ENCODE measurements around the gene NR2F1.

The NR2F1 gene

DNA sequence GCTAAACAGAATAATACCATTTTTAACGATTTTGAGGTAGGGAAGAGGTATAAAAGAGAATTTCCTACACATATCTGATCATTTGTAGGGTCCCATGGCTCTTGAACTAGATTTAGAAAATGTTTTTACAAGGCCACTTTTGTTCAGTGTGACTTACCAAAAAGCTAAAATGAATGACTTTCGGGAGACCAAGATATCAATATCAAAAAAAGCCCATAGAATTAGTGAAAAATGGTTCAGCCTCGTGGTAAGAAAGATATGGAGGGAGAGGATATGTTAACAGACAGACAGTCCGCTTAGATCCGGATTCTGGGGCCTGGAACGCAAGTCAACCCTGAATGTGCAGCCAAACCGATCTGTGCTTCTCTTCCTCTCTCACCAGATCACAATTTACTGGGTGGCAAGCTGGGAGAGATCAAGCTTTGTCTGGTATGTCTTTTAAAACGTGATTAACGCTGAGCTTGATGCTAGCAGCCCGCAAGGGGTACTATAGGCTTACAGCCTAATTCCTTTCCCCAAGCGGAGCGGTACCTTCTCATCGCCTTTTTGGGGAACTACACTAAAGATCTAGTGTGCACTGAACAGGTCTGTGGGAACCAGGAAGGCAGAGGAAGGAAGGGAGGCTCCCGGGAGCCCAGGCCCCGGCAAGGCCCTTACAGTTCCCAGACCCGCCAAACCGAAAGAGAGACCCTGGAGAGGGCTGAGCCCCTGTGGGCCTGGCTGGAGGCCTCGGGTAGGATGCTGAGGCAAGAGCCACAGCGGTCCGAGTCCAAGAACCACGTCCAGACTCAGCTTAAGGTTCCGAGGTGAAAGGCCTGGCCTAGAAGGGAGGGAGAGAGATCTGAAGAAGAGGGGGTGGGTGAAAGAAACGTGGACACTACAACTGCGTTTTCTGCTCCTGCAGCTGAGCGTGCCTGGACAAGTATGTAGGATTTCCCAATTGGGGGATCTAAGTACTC is 4.9 kb upstream of the NR2F1 start:
- DNase-seq, result no peak

DNA sequence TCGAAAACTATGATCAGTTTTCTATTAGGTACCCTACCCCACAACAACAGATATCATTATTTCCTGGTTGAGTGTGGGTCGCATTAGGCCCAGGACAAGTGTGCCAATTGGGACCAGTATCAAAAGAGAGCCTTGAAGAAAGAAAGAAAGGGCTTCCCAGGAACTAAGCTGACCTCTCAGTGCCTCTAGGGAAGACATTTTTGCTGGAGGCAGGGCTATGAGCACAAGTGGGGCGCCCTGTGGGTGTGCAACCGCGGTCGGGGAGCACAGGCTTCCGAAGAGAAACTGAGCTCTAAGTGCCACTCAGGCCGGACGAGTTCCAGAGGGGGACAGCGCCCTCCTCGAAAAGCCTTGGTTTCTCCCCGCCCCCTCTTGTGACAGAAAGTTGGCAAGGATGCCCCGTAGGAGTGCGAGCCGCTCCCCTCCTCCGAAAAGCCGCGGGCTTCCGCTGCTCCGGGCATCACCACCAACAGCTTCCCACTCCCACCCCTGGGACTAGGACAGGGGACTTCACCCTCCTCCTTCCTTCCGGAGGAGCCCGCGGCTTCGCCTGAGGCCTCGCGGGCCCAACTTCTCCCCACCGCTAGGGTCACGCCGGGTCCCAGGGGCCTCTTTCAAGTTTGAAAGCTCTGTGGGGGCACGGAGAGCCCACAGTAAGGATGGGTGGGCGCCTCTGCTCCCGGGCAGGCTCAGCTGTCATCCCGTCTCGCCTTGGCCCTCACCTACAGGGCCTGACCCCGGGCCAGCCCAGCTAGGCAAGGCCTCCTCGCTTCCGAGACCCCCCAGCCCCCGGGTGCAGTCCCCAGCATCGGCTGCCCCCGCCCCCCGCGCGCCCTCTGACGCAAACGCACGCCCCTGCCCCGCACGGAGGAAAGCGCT is 4.0 kb upstream of the NR2F1 start:
- DNase-seq, result no peak

GRCh38 chr5:93579692-93580062 is 3.3 kb upstream of the NR2F1 start:
- no peak for DNase-seq

DNA sequence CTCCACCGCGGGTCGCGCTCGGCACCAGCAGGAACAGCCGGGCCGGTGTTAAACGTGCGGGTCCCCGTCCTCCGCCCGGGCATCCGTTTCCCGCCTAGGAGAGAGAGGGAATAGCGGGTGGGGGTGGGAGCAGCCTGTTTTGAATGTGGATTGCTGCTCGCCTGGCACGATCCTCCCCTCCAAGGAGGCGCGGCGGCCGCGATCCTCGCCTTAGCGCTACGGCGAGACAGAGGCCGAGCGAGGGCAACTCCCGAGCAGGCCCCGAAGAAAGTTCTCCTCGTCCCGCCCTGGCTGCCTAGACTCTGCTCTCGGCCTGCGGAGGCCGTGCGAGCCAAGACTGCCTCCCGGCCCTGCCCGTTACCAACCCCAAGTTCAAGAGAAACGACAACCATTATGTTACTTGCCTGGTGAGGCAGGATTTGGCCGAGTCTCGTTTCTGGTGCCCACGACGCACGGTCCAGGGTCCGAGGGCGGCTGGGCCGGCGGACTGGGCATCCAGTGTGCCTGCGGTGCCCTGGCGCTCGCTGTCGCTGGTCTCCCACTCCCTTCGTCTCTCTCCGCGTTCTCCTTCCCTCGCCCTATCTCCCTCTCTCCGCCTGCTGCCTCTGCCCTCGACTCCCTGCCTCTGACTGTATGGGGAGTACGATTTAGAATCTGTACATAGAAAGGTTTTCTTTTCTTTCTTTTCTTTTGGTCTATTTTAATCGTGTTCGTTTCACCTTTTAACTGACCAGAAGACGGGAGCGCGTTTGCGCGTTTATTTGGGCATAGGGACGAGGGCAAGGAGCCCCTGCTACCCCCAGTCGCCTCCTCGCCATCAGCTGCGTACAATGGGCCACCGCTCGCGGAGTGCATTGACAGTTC is 2.7 kb upstream of the NR2F1 start:
- peak; percentile 55 for DNase-seq

DNA sequence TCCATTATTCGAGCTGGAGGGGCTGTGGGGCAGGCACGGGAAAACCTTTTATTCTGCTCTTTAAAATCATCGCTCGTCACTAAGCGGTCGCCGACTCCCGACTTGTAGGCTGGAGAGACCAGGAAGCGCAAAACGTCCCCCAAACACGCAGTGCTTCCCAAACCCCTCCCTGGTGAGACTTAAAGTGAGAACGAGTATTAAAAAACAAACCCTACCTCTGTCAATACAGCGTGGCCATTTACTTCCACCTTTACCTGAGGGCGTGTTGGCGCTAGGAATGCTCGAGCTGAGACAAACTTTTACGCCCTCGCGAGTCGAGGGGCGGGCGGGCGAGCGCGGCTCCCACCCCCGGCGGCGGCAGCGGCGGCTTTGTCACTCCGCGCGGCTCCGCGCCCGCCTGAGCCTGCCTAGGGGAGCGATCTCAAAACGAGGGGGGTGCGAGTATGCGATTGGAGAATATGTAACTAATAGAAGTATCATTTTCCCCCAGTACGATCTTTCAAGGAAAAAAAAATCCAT is 2.0 kb upstream of the NR2F1 start, which contains the start of gene NR2F1-AS1:
Gene NR2F1-AS1, minus strand, starts transcription at position 293 of the 519 bp plus-strand sequence.
- DNase-seq, result peak; percentile 67

- peak; percentile 43 for DNase-seq
Measured at GRCh38 chr5:93582167-93582462, 907 bp upstream of the NR2F1 start.

DNA sequence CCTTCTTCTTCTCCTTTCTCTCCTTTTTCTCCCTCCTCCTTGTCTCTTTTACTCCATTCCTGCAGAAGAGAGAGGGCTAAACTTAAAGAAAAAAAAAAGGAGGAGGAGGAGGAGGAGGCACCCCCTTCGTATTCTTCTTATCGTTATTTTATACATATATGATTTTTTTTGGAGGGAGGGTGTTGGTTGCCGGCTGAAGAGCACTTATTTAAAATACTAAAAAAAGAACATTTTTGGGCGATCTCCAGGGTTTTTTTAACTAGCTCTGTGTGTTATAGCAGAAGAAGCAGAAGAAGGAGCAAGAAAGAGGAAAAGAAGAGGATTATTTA is 381 bp downstream of the NR2F1 start:
- peak; percentile 39 for DNase-seq

DNA sequence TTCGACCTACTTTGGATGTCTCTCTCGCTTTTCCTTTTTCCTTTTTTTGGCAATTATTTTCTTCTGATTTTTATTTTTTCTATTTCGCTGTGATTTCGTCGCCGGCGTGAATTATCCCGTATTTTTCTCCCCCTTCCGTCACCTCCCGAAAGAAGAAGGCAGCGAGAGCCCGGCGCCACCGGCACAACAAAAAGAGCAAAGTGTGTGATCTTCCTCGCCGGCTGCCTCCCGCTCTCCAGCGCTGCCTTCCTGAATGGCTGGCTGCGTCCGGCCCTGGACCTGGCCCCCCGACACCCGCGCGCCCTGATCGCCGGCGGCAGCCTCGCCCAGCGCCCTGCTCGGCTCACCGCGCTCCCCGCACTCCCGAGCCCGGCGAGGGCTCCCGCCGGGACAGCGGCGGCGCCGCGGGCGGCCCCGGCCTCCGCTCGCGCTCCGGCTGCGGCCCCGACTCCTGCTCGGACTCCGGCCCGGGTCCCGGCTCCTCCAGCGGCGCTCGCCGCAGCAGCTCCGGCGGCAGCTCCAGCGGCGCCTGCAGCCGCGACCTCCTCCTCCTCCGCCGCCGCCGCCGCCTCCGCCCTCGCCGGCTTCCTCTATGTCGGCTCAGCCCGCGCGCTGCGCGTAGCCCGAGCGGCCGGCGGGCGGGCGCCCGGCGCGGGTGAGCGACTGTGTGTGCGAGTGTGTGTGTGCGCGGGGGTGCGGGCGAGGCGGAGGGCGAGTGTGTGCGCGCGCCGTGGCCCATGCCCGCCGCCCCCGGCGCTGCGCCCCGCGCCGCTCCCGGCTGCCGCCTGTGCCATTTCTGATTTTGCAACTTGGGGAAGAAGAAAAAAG is 960 bp downstream of the NR2F1 start:
- DNase-seq, result peak; percentile 39

GRCh38 chr5:93584596-93585040 is 1.6 kb downstream of the NR2F1 start:
- no peak for DNase-seq

DNA sequence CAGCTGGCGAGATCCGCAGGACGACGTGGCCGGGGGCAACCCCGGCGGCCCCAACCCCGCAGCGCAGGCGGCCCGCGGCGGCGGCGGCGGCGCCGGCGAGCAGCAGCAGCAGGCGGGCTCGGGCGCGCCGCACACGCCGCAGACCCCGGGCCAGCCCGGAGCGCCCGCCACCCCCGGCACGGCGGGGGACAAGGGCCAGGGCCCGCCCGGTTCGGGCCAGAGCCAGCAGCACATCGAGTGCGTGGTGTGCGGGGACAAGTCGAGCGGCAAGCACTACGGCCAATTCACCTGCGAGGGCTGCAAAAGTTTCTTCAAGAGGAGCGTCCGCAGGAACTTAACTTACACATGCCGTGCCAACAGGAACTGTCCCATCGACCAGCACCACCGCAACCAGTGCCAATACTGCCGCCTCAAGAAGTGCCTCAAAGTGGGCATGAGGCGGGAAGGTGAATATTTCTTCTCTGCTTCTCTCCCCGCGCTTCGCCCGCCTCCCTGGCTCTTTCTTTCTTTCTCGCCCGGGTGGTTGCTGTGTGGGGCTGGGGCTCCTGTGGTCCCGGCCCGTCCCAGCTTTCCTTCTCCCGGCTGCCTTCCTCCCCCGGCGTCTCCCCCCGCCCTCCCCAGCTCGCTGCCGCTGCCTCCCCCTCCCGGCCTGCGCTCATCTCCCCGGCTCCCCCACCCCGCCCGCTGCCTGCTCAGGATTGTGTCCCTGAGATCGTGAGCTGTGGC is 2.2 kb downstream of the NR2F1 start:
- DNase-seq, result peak; percentile 38

DNA sequence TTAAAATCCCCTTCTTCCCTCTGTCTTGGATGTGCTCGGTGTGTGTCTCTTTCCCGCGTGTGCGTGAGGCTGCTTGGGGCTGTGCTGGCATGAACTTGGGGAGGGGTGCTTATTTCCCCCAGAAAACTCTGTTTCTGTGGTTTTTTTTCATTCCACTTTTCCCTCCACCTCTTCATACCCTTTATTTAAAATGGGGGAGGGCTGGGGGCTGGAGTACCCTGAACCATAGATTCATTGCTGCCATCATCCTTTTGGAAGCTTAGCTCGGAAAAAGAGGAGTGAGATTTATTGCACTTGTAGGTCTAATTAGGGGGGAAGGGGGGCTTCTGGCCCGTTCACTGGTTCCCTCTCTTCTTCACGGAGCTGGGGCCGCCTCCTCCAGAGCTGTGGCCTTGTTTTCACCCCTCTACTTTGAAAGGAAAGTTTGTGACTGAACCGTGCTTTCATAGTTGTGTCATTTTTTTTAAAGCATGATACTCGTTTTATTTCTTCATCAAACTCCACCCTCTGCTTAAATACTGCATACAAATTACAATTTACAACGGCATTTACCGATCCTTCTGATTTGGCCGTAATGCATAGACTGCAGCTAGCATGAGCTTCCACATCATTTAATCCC is 2.9 kb downstream of the NR2F1 start:
- peak; percentile 38 for DNase-seq

GRCh38 chr5:93586736-93587596 is 3.9 kb downstream of the NR2F1 start:
- no peak for DNase-seq

DNA sequence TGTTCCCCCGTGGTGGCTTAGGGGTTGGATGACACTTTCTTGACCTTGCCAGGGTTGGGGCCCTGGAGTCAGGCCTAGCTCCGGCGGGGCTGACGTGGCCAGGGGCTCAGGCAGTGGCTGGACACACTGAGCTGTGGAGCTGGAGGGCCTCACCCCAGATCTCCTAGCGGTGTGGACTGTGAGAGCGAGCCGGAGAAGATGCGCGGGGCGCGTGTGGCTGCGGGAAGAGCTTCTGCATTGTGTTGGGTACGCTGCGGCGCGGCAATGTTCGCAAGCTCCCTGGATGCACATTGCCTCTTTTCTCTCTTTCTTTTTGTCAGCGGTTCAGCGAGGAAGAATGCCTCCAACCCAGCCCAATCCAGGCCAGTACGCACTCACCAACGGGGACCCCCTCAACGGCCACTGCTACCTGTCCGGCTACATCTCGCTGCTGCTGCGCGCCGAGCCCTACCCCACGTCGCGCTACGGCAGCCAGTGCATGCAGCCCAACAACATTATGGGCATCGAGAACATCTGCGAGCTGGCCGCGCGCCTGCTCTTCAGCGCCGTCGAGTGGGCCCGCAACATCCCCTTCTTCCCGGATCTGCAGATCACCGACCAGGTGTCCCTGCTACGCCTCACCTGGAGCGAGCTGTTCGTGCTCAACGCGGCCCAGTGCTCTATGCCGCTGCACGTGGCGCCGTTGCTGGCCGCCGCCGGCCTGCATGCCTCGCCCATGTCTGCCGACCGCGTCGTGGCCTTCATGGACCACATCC is 4.8 kb downstream of the NR2F1 start:
- DNase-seq, result no peak

DNA sequence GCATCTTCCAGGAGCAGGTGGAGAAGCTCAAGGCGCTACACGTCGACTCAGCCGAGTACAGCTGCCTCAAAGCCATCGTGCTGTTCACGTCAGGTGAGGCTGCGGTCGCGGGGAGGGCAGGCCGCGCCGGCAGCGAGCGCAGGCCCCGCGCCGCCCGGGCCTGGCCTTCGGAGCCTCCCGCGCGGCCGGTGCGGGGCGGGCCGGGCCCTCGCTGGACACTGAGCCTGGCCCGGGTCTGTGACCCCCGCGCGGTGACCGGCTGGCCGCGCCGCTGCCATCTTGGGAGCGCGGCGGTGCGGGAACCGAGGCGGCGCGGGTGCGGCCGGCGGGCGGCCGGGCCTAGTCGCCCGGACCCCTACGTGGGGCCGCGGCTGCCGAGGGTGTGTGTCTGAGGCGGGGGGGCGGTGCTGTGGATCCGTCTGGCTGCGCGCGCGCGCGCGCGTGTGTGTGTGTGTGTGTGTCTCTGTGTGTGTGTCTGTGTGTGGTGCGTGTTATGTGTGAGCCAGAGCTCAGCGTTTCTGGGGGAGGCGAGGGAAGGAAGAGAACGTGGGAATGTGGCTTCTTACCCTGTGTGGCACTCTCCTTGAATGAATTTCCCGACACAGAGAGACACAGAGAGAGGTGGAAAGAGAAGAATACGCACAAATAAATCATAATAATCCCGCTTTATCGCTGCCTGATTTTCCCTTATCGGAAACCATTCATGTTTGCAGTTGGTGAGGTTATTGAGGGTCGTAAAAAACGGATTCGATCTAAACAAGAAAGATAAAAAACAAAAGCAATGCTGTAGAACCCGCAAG is 5.5 kb downstream of the NR2F1 start:
- DNase-seq, result peak; percentile 43

DNA sequence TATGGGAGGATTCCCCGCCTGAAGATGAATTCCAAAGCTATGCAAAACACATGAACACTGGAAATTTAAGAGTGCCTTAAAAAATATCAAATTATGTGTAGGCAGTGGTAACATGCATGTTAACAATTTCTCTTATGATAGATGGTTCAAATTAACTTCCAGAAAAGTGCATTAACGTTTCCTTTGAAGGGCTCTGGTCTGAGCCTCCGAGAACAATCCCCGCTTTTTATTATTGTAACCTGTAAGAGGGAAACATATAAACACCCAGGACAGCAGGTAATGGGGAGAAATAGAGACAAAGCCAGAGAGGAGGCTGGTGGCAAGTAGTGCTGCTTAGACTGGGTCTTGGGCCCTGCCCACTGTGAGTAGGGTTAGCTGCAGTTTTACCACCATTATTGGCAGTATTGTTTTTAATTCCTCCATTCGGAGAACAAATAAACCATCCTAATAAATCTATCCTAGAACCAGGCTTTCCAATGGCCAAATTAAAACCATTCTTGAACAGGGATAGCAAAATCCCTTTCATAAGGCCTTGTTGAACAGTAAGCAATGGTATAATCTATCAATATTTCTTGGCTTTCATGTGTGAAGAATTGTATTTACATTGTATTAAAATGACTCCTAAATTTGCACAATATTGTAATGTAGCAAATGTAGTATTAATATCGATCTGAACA is 6.3 kb downstream of the NR2F1 start:
- peak; percentile 48 for DNase-seq

GRCh38 chr5:93589829-93590215 is 6.8 kb downstream of the NR2F1 start:
- peak; percentile 26 for DNase-seq

DNA sequence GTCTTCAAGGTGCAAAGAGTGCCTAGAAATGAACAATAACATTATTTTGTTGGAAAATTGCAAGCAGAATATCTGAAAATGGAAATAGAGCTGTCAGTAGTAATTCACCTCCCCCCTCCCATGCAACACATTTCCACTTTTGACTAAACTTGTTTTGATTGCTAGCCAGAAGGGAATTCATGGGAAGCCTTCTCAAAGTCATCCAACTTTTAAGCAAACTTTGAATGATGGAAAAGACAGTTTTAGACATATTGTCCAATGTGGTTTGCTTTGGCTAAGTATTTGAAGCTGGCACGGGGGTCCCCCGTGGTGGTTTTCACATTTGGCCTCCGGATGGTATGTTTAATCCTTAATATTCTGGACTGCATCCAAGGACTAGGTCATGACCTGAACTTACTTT is 7.5 kb downstream of the NR2F1 start:
- no peak for DNase-seq

Data from kidney glomerular epithelial cell (primary cell).